Endothelial cell (in vitro differentiated cells): ENCODE measurements around the gene REG4. TPM values are rescaled to one million over a fixed set of nuclear protein-coding genes. Genes with fewer than 3 reads are reported as not detected.

Experiments
- DNase-seq: peaks from one replicate; pipeline ENCODE4 v3.0.0; 2021; ENCODE audit warnings: low spot score
- H3K27ac Mint-ChIP-seq: one replicate; pipeline ENCODE4 v1.8.0; 2021; ENCODE audit warnings: mixed read lengths, inconsistent platforms; ENCODE audit not compliant: unreplicated experiment
- H3K27me3 Mint-ChIP-seq: one replicate; pipeline ENCODE4 v1.8.0; 2021; ENCODE audit warnings: mild to moderate bottlenecking, moderate library complexity, mixed read lengths, inconsistent platforms; ENCODE audit not compliant: unreplicated experiment
- H3K36me3 Mint-ChIP-seq: one replicate; pipeline ENCODE4 v1.8.0; 2021; ENCODE audit warnings: mild to moderate bottlenecking, low read depth, mixed read lengths, inconsistent platforms; ENCODE audit not compliant: unreplicated experiment
- H3K4me1 Mint-ChIP-seq: one replicate; pipeline ENCODE4 v1.8.0; 2021; ENCODE audit warnings: mild to moderate bottlenecking, mixed read lengths, inconsistent platforms; ENCODE audit not compliant: unreplicated experiment
- H3K4me3 Mint-ChIP-seq: one replicate; pipeline ENCODE4 v1.8.0; 2021; ENCODE audit warnings: mild to moderate bottlenecking, mixed read lengths, inconsistent platforms; ENCODE audit not compliant: unreplicated experiment
- H3K9me3 Mint-ChIP-seq: one replicate; pipeline ENCODE4 v1.8.0; 2021; ENCODE audit warnings: mixed read lengths, inconsistent platforms; ENCODE audit not compliant: unreplicated experiment
- total RNA-seq: library from RNA; stranded (reverse); fragmentation: NEBNext Ultra II Directional; extraction: Animal tissue kit (Norgen Biotek cat#: 25700); gene quantifications from one replicate; pipeline ENCODE4 v1.2.1, GENCODE V29; 2021; ENCODE audit not compliant: unreplicated experiment
- TF ChIP-seq, protein P1 (sequence below): fragments of 200-600 bp; sonication (generic); IDR thresholded peaks from one replicate; pipeline ENCODE4 v1.5.0; 2021; ENCODE audit warnings: antibody characterized with exemption; ENCODE audit not compliant: unreplicated experiment

The REG4 gene
- total RNA-seq, 1 donor from 2014 or later = not detected

DNA sequence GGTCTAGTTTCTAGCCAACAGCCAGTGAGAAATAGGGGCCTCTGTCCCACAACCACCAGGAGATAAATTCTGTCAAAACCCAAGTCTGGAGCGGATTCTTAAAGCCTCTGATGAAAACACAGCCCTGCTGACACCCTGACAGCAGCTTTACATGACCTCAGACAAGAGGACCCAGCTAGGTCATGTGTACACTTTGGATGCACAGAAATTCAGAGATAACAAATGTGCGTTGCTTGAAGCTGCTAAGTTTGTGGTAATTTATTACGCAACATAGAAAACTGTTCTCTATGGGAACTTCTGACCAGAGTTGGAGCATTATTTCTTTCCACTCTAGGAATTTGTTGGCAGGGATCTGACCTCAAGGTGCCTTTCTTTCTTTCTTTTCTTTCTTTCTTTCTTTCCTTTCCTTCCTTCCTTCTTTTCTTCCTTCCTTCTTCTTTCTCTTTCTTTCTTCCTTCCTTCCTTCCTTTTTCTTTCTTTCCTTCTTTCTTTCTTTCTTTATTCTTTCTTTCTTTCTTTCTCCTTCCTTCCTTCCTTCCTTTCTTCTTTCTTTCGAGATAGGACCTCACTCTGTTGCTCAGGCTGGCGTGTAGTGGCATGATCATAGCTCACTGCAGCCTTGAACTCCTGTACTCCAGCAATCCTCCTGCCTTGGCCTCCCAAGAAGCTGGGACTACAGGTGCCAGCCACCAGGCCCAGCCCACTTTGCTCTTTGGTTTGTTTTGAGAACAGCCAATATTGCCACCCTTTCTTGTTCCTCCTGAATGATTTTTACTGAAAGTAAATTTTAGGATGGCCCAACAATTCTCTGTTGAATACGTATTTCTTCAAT, 27.7 kb downstream of the REG4 start:
- DNase-seq = no peak
- H3K27me3 Mint-ChIP-seq = peaks cover 4% of the 10 kb centered on the region
- H3K27ac Mint-ChIP-seq = no peak overlapping the region
- H3K4me1 Mint-ChIP-seq = peaks cover 12% of the 10 kb centered on the region
- no peaks in the 10 kb centered on the region for H3K9me3 Mint-ChIP-seq
- peaks cover 3% of the 10 kb centered on the region for H3K36me3 Mint-ChIP-seq
- TF ChIP-seq, protein P1, sequence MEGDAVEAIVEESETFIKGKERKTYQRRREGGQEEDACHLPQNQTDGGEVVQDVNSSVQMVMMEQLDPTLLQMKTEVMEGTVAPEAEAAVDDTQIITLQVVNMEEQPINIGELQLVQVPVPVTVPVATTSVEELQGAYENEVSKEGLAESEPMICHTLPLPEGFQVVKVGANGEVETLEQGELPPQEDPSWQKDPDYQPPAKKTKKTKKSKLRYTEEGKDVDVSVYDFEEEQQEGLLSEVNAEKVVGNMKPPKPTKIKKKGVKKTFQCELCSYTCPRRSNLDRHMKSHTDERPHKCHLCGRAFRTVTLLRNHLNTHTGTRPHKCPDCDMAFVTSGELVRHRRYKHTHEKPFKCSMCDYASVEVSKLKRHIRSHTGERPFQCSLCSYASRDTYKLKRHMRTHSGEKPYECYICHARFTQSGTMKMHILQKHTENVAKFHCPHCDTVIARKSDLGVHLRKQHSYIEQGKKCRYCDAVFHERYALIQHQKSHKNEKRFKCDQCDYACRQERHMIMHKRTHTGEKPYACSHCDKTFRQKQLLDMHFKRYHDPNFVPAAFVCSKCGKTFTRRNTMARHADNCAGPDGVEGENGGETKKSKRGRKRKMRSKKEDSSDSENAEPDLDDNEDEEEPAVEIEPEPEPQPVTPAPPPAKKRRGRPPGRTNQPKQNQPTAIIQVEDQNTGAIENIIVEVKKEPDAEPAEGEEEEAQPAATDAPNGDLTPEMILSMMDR = no peak
- no peak overlapping the region for H3K4me3 Mint-ChIP-seq

DNA sequence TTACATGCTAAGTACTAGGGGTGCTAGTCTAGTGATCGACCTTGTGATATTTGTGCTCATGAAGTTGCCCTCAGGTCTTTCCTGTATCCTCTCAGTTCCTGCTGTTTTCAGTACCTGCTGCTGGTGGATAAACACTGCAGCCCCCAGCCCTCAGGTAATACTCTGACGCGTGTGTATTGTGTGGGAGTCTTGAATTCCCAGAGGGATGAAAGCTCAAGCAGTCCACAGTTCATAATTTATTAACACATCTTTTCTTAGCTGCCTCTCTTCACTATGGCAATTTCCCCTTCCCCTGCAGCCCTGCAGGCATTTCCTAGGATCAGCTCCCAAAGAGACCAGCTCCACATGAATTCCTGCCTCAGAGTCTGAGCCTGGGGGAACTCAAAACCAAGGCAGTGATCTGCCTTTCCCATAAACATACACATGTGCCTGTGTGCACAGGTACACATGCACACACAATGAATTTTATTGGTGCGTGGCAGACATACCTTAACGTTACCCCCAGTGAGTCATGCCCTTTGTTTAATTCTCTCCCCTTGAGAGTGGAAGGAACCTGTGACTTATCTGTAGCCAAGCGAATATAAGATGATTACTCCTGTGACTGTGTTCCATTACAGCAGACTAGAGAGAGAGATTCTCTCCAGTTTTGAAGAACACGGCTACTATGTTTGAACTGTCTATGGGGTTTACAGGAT, 28.5 kb downstream of the REG4 start:
- Mint-ChIP-seq H3K9me3 (no peaks in the 10 kb centered on the region), H3K4me3 (no peak overlapping the region), H3K36me3 (peaks cover 3% of the 10 kb centered on the region), H3K27ac (no peak overlapping the region), H3K4me1 (peaks cover 12% of the 10 kb centered on the region), H3K27me3 (peaks cover 4% of the 10 kb centered on the region)
- TF ChIP-seq, protein P1 = no peak
- DNase-seq = no peak

DNA sequence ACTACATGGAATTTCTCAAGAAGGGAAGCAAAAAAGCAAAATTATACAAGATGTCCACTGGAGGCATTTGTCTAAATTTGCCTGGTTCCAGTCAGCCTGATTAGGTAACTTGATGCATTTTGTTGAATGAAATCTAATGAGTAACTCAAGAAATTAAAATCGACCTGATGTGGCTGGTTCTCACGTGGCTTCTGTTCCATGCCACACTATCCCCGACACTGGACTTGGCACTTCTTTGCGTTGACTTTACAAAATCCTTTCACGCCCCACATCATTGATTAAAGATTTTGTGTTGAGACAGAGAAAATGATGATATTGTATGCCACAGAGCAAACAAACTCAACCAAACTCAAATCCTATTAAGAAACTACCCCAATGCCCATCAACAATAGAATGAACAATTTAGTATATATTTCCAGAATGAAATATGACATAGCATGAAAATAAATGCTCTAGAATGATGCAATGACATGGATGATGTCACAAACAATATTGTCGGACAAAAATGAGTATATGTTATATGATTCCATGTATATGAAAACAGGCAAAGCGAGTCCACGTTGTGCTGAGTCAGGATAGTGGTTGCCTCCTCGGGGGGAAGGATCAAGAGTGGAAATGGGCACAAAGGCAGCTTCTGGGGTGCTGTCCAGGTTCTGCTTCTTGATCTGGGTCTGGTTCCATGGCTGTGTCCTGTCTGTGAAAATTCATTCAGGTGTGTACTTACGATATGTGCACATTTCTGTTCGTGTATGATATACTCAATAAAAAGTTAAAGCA, 29.6 kb downstream of the REG4 start:
- DNase-seq = no peak
- H3K9me3 Mint-ChIP-seq = no peaks in the 10 kb centered on the region
- H3K27ac Mint-ChIP-seq = no peak overlapping the region
- TF ChIP-seq, protein P1 = no peak
- H3K4me3 Mint-ChIP-seq = no peak overlapping the region
- H3K36me3 Mint-ChIP-seq = peaks cover 3% of the 10 kb centered on the region
- H3K4me1 Mint-ChIP-seq = peaks cover 12% of the 10 kb centered on the region
- peaks cover 4% of the 10 kb centered on the region for H3K27me3 Mint-ChIP-seq

DNA sequence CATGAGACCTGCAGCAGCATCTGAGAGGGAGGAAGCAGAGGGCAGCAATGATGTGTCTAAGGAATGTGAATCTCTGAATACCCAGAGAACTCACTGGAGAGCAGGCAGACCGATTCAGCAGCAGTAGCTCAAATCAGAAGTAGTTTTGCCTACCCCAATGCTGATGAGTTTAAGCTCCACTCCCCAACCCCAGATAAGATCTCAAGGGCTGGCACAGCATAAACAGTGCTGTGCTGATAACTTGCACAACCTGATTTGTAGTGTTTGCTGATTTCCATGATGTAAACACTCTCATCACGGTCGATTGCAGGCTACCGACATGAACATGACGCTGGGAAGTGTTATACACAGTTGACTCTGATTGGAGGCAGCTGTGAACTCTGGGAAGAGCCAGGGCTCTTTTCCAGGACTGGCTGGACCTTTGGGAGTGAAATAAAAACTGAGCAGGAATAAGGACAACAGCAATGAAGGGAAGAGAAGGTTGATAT, 31.3 kb downstream of the REG4 start:
- TF ChIP-seq, protein P1 = no peak
- peaks cover 6% of the 10 kb centered on the region for H3K27me3 Mint-ChIP-seq
- H3K4me3 Mint-ChIP-seq = no peak overlapping the region
- no peaks in the 10 kb centered on the region for H3K36me3 Mint-ChIP-seq
- no peaks in the 10 kb centered on the region for H3K9me3 Mint-ChIP-seq
- no peak overlapping the region for H3K27ac Mint-ChIP-seq
- peaks cover 12% of the 10 kb centered on the region for H3K4me1 Mint-ChIP-seq
- no peak for DNase-seq
